A549 (cell line): ENCODE measurements around the gene NLRP10. TPM values are rescaled to one million over a fixed set of nuclear protein-coding genes. Genes with fewer than 3 reads are reported as not detected.

Experiments
- ATAC-seq, 2 experiments: fragments of 200-7000 bp in 1 of 2; fragments of >200 bp in 1 of 2; cut with Nextera tagmentation in 1 of 2; cut with Tn5 transposase in 1 of 2; 3 replicates each; pipeline versions ENCODE4 v1.8.0 to v1.9.1; 2018 to 2020; ENCODE audit warnings: mild to moderate bottlenecking in 1 of 2, moderate library complexity in 1 of 2
- CTCF ChIA-PET: fragments of 300-600 bp; sonication (Branson Sonifier 250); formaldehyde crosslinking; extraction: SDS; loops from one replicate; lab custom pipeline; 2021; ENCODE audit warnings: antibody characterized with exemption, inconsistent platforms; lab: Yijun Ruan, JAX
- POLR2A ChIA-PET: fragments of 350-600 bp; formaldehyde crosslinking; extraction: SDS; loops from one replicate; lab custom pipeline; 2021; ENCODE audit warnings: antibody characterized with exemption, inconsistent platforms; lab: Yijun Ruan, JAX
- DNase-seq, 2 experiments: peaks; one replicate each; pipeline versions ENCODE4 v3.0.0 to v3.0.0-alpha.2; 2011 to 2016; ENCODE audit warnings: low read depth in 1 of 2, low spot score in 1 of 2
- FAIRE-seq: peaks from 2 replicates; lab custom pipeline; 2011; peaks lifted over from hg19 to GRCh38; lab: Jason Lieb, UNC
- H3K27ac ChIP-seq, 2 experiments: fragments of >200 bp; sonication (Bioruptor Twin); formaldehyde crosslinking; 3 replicates each; pipeline ENCODE4 v1.5.1; 2016 to 2017
- H3K4me1 ChIP-seq: fragments of >200 bp; sonication (Bioruptor Twin); formaldehyde crosslinking; 3 replicates; pipeline ENCODE4 v1.6.1; 2016
- H3K4me2 ChIP-seq: fragments of >200 bp; sonication (Bioruptor Twin); formaldehyde crosslinking; 3 replicates; pipeline ENCODE4 v1.6.1; 2016
- H3K4me3 ChIP-seq: fragments of >200 bp; sonication (Bioruptor Twin); formaldehyde crosslinking; 3 replicates; pipeline ENCODE4 v1.5.1; 2016
- H3K9me3 ChIP-seq: fragments of >200 bp; sonication (Bioruptor Twin); formaldehyde crosslinking; 3 replicates; pipeline ENCODE4 v1.6.1; 2016
- BHLHE40 ChIP-seq: IDR thresholded peaks from 2 replicates; pipeline ENCODE4 v1.6.1; 2012; ENCODE audit warnings: low read depth, low read length, inconsistent platforms
- CBX2 ChIP-seq: fragments of 200-600 bp; sonication (generic); IDR thresholded peaks from 2 replicates; pipeline ENCODE4 v1.6.1; 2016; ENCODE audit warnings: low read depth, mild to moderate bottlenecking, borderline replicate concordance
- CEBPB ChIP-seq, 2 experiments: fragments of >200 bp in 1 of 2; sonication (Bioruptor Twin) in 1 of 2; formaldehyde crosslinking in 1 of 2; IDR thresholded peaks; 2 replicates each; pipeline ENCODE4 v1.6.1; 2012 to 2016
- CHD4 ChIP-seq: fragments of 200-600 bp; sonication (generic); IDR thresholded peaks from 2 replicates; pipeline ENCODE4 v1.6.1; 2016; ENCODE audit warnings: antibody characterized with exemption, mild to moderate bottlenecking, borderline replicate concordance
- E2F6 ChIP-seq: IDR thresholded peaks from 2 replicates; pipeline ENCODE4 v1.6.1; 2012; ENCODE audit warnings: low read depth, borderline replicate concordance
- EHF ChIP-seq: fragments of 250-450 bp; sonication (Bioruptor Pico); IDR thresholded peaks from 2 replicates; pipeline ENCODE4 v1.5.0; 2020; ENCODE audit warnings: mild to moderate bottlenecking
- EHMT2 ChIP-seq: fragments of 200-600 bp; sonication (generic); IDR thresholded peaks from 2 replicates; pipeline ENCODE4 v1.6.1; 2016; ENCODE audit warnings: antibody characterized with exemption, low read depth, mild to moderate bottlenecking, moderate library complexity
- ELK1 ChIP-seq: fragments of 150-350 bp; IDR thresholded peaks from 2 replicates; pipeline ENCODE4 v1.6.1; 2014; ENCODE audit warnings: low read depth, mild to moderate bottlenecking, low read length
- ESRRA ChIP-seq: fragments of 150-350 bp; IDR thresholded peaks from 2 replicates; pipeline ENCODE4 v1.6.1; 2014; ENCODE audit warnings: mild to moderate bottlenecking, low read length, borderline replicate concordance
- FOSL2 ChIP-seq, 2 experiments: fragments of 450-650 bp in 1 of 2; fragments of >200 bp in 1 of 2; sonication (Bioruptor Twin) in 1 of 2; formaldehyde crosslinking; IDR thresholded peaks; 2 replicates each; pipeline versions ENCODE4 v1.5.0 to v1.6.1; 2016 to 2020; ENCODE audit warnings: mild to moderate bottlenecking in 1 of 2, moderate library complexity in 1 of 2
- HDAC2 ChIP-seq: fragments of 200-600 bp; sonication (generic); IDR thresholded peaks from 2 replicates; pipeline ENCODE4 v1.6.1; 2016
- HOXA7 ChIP-seq: fragments of 250-450 bp; sonication (Bioruptor Pico); IDR thresholded peaks from 2 replicates; pipeline ENCODE4 v1.5.0; 2020; ENCODE audit warnings: mild to moderate bottlenecking, moderate library complexity
- HOXB13 ChIP-seq: fragments of 250-450 bp; sonication (Bioruptor Pico); IDR thresholded peaks from 2 replicates; pipeline ENCODE4 v1.5.0; 2020; ENCODE audit warnings: low read depth, mild to moderate bottlenecking, moderate library complexity
- JUN ChIP-seq, 2 experiments: fragments of >200 bp; sonication (Bioruptor Twin); formaldehyde crosslinking; IDR thresholded peaks; 2 replicates in 1 of 2; 3 replicates in 1 of 2; pipeline ENCODE4 v1.6.1; 2016 to 2017
- KDM5A ChIP-seq: fragments of 200-600 bp; sonication (generic); IDR thresholded peaks from 2 replicates; pipeline ENCODE4 v1.6.1; 2016; ENCODE audit warnings: antibody characterized with exemption, mild to moderate bottlenecking
- NPAS2 ChIP-seq: fragments of 250-450 bp; sonication (Bioruptor Pico); IDR thresholded peaks from 2 replicates; pipeline ENCODE4 v1.8.0; 2022; ENCODE audit warnings: mild to moderate bottlenecking, moderate library complexity, borderline replicate concordance
- PHF8 ChIP-seq: fragments of 200-600 bp; sonication (generic); IDR thresholded peaks from 2 replicates; pipeline ENCODE4 v1.6.1; 2016; ENCODE audit warnings: low read depth, mild to moderate bottlenecking, antibody characterized with exemption, moderate library complexity, borderline replicate concordance
- POLR2AphosphoS2 ChIP-seq: conservative IDR thresholded peaks from 2 replicates; pipeline ENCODE4 v1.6.1; 2012; ENCODE audit warnings: low read length, improper control_type of control experiment, inconsistent platforms
- RARB ChIP-seq: fragments of 250-450 bp; sonication (Bioruptor Pico); IDR thresholded peaks from 2 replicates; pipeline ENCODE4 v1.8.0; 2021; ENCODE audit warnings: mild to moderate bottlenecking, moderate library complexity
- RCOR1 ChIP-seq: fragments of 150-350 bp; IDR thresholded peaks from 2 replicates; pipeline ENCODE4 v1.6.1; 2014; ENCODE audit warnings: antibody characterized with exemption, low read length, low read depth
- RNF2 ChIP-seq: fragments of 200-600 bp; sonication (generic); IDR thresholded peaks from 2 replicates; pipeline ENCODE4 v1.6.1; 2016; ENCODE audit warnings: low read depth, mild to moderate bottlenecking, antibody characterized with exemption, moderate library complexity, borderline replicate concordance
- SMC3 ChIP-seq: fragments of >200 bp; sonication (Bioruptor Twin); formaldehyde crosslinking; IDR thresholded peaks from 3 replicates; pipeline ENCODE4 v1.6.1; 2018; ENCODE audit warnings: inconsistent platforms
- SREBF2 ChIP-seq: fragments of 450-650 bp; IDR thresholded peaks from 2 replicates; pipeline ENCODE4 v1.6.1; 2014; ENCODE audit warnings: mild to moderate bottlenecking, moderate library complexity
- TFCP2L1 ChIP-seq: fragments of 250-450 bp; sonication (Bioruptor Pico); IDR thresholded peaks from 2 replicates; pipeline ENCODE4 v1.5.0; 2021; ENCODE audit warnings: mild to moderate bottlenecking
- TP53 ChIP-seq: fragments of 250-450 bp; sonication (Bioruptor Pico); IDR thresholded peaks from 2 replicates; pipeline ENCODE4 v1.5.0; 2021; ENCODE audit warnings: mild to moderate bottlenecking, moderate library complexity
- USF2 ChIP-seq: fragments of 450-650 bp; IDR thresholded peaks from 2 replicates; pipeline ENCODE4 v1.6.1; 2014; ENCODE audit warnings: antibody characterized with exemption
- ZC3H11A ChIP-seq: fragments of 450-650 bp; IDR thresholded peaks from 2 replicates; pipeline ENCODE4 v1.6.1; 2014; ENCODE audit warnings: antibody characterized with exemption, mild to moderate bottlenecking
- ZSCAN20 ChIP-seq: fragments of 250-450 bp; sonication (Bioruptor Pico); IDR thresholded peaks from 2 replicates; pipeline ENCODE4 v1.8.0; 2022; ENCODE audit warnings: mild to moderate bottlenecking, moderate library complexity
- WGBS: methylation state at CpG from one replicate; pipeline ENCODE4 v1.1.6; 2017; ENCODE audit errors: missing lambda C conversion rate; 5-methylcytosine and 5-hydroxymethylcytosine counted together
- polyA plus RNA-seq, 4 experiments: library from polyadenylated mRNA; depleted of rRNA in 3 of 4; stranded (reverse); fragments of >200 nt; fragmentation: RNase III in 1 of 4; extraction: RNeasy Plus Mini Kit Qiagen cat#74134 plus additional on column Dnase treatment in 1 of 4; gene quantifications; 2 replicates in 3 of 4; 3 replicates in 1 of 4; pipeline ENCODE4 v1.2.3, GENCODE V29; 2011 to 2017
- TF ChIP-seq, protein P1 (sequence below): fragments of >200 bp; sonication (Bioruptor Twin); formaldehyde crosslinking; IDR thresholded peaks from 2 replicates; pipeline ENCODE4 v1.6.1; 2016
- TF ChIP-seq, protein P2 (sequence below): IDR thresholded peaks from 2 replicates; pipeline ENCODE4 v1.6.1; 2012

The NLRP10 gene
- polyA plus RNA-seq, 2 of the 4 experiments (the other 2 are of a cell fraction): not detected

DNA sequence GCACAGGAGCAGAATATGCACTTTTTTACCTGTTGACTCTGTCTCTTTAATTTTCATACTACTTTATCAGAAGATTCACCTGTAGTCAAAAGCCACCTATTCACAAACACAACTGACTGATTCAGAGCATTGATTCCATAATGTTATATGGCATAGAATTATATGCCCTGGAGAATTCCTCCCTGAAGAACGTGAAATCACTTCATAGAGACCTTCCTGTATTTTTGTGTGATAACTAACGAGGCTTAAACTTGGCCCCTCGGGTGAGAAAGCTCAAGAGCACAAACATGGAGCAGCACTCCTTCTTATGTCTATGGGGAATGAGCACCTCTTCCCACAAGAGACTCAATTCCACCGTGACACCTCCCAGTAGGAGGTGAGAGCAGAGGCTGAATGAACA lies 34.1 kb downstream of the NLRP10 start, which contains the start of gene OR10A6:
Gene OR10A6 (minus strand): TSS at position 101 of the 400 bp plus-strand sequence. CDS start 2,606 bp downstream, outside the sequence.
- no peaks in the 10 kb centered on the region for H3K9me3 ChIP-seq
- H3K27ac ChIP-seq: no peak within 1 kb of the TSS
- H3K4me1 ChIP-seq: no peaks in the 10 kb centered on the region
- POLR2A ChIA-PET: no interaction called here
- no peak for DNase-seq
- FAIRE-seq: no peak
- H3K4me3 ChIP-seq: no peak within 1 kb of the TSS
- WGBS: 4% methylated on average over 4 of the region's 4 CpGs
- TF ChIP-seq PHF8 (no peak), HOXB13 (no peak), USF2 (no peak), TFCP2L1 (CRISPR knock-in tag) (no peak), E2F6 (no peak), HOXA7 (CRISPR knock-in tag) (no peak), ZSCAN20 (CRISPR knock-in tag) (no peak), ELK1 (no peak), ESRRA (no peak), TP53 (CRISPR knock-in tag) (no peak), BHLHE40 (no peak), SREBF2 (no peak), RARB (CRISPR knock-in tag) (no peak), CEBPB (IDR thresholded peaks at IDR 0.05) (no peak), KDM5A (no peak), EHMT2 (no peak), JUN (IDR thresholded peaks at IDR 0.05) (no peak), EHF (CRISPR knock-in tag) (no peak)
- TF ChIP-seq, protein P1, sequence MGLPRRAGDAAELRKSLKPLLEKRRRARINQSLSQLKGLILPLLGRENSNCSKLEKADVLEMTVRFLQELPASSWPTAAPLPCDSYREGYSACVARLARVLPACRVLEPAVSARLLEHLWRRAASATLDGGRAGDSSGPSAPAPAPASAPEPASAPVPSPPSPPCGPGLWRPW: no peak
- TF ChIP-seq, protein P2, sequence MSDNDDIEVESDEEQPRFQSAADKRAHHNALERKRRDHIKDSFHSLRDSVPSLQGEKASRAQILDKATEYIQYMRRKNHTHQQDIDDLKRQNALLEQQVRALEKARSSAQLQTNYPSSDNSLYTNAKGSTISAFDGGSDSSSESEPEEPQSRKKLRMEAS: no peak
- ATAC-seq: no peak
- no peak within 1 kb of the TSS for H3K4me2 ChIP-seq
- CTCF ChIA-PET: no interaction called here

- TF ChIP-seq EHMT2 (no peak), BHLHE40 (no peak), CHD4 (no peak), RNF2 (no peak), NPAS2 (no peak), POLR2AphosphoS2 (no peak), KDM5A (no peak), SMC3 (no peak), HDAC2 (no peak), CBX2 (no peak), ELK1 (no peak), ZC3H11A (no peak), ESRRA (no peak), FOSL2 (IDR thresholded peaks at IDR 0.05) (no peak), FOSL2 (CRISPR knock-in tag; IDR thresholded peaks at IDR 0.05) (no peak), RCOR1 (no peak), HOXA7 (CRISPR knock-in tag) (no peak)
- Histone ChIP-seq H3K9me3 (no peaks in the 10 kb centered on the region), H3K4me2 (no peak overlapping the region), H3K27ac (no peak overlapping the region), H3K4me1 (no peaks in the 10 kb centered on the region), H3K4me3 (no peak overlapping the region)
- no peak for DNase-seq
- ChIA-PET POLR2A (no interaction called here), CTCF (no interaction called here)
- ATAC-seq: no peak
- FAIRE-seq: no peak
- WGBS: 31% methylated on average over 6 of the region's 6 CpGs
These were observed 37.6 kb downstream of the NLRP10 start for GRCh38 chr11:7927635-7928034.
